ENCODE results near the gene MPL. TPM values are rescaled to one million over a fixed set of nuclear protein-coding genes. Genes with fewer than 3 reads are reported as not detected.

Gene MPL
- total and polyA plus RNA-seq, 2 of the 13 experiments (the other 11 are each of a cell fraction or from before 2014, with no cell fraction given), result not detected

GRCh38 chr1:43358746-43359693 lies 21.4 kb downstream of the MPL start, which contains the start of gene CDC20 (continued):
- no peak for TF ChIP-seq ZNF121 (CRISPR knock-in tag; IDR thresholded peaks at IDR 0.05)
- TF ChIP-seq ZNF317 (CRISPR knock-in tag; IDR thresholded peaks at IDR 0.05), result no peak
- TF ChIP-seq ZNF274 (CRISPR knock-in tag; IDR thresholded peaks at IDR 0.05), result no peak
- TF ChIP-seq, protein P1, sequence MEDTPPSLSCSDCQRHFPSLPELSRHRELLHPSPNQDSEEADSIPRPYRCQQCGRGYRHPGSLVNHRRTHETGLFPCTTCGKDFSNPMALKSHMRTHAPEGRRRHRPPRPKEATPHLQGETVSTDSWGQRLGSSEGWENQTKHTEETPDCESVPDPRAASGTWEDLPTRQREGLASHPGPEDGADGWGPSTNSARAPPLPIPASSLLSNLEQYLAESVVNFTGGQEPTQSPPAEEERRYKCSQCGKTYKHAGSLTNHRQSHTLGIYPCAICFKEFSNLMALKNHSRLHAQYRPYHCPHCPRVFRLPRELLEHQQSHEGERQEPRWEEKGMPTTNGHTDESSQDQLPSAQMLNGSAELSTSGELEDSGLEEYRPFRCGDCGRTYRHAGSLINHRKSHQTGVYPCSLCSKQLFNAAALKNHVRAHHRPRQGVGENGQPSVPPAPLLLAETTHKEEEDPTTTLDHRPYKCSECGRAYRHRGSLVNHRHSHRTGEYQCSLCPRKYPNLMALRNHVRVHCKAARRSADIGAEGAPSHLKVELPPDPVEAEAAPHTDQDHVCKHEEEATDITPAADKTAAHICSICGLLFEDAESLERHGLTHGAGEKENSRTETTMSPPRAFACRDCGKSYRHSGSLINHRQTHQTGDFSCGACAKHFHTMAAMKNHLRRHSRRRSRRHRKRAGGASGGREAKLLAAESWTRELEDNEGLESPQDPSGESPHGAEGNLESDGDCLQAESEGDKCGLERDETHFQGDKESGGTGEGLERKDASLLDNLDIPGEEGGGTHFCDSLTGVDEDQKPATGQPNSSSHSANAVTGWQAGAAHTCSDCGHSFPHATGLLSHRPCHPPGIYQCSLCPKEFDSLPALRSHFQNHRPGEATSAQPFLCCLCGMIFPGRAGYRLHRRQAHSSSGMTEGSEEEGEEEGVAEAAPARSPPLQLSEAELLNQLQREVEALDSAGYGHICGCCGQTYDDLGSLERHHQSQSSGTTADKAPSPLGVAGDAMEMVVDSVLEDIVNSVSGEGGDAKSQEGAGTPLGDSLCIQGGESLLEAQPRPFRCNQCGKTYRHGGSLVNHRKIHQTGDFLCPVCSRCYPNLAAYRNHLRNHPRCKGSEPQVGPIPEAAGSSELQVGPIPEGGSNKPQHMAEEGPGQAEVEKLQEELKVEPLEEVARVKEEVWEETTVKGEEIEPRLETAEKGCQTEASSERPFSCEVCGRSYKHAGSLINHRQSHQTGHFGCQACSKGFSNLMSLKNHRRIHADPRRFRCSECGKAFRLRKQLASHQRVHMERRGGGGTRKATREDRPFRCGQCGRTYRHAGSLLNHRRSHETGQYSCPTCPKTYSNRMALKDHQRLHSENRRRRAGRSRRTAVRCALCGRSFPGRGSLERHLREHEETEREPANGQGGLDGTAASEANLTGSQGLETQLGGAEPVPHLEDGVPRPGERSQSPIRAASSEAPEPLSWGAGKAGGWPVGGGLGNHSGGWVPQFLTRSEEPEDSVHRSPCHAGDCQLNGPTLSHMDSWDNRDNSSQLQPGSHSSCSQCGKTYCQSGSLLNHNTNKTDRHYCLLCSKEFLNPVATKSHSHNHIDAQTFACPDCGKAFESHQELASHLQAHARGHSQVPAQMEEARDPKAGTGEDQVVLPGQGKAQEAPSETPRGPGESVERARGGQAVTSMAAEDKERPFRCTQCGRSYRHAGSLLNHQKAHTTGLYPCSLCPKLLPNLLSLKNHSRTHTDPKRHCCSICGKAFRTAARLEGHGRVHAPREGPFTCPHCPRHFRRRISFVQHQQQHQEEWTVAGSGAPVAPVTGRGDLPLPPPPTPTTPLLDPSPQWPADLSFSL (CRISPR knock-in tag; IDR thresholded peaks at IDR 0.05), result no peak
- TF ChIP-seq, protein P2, sequence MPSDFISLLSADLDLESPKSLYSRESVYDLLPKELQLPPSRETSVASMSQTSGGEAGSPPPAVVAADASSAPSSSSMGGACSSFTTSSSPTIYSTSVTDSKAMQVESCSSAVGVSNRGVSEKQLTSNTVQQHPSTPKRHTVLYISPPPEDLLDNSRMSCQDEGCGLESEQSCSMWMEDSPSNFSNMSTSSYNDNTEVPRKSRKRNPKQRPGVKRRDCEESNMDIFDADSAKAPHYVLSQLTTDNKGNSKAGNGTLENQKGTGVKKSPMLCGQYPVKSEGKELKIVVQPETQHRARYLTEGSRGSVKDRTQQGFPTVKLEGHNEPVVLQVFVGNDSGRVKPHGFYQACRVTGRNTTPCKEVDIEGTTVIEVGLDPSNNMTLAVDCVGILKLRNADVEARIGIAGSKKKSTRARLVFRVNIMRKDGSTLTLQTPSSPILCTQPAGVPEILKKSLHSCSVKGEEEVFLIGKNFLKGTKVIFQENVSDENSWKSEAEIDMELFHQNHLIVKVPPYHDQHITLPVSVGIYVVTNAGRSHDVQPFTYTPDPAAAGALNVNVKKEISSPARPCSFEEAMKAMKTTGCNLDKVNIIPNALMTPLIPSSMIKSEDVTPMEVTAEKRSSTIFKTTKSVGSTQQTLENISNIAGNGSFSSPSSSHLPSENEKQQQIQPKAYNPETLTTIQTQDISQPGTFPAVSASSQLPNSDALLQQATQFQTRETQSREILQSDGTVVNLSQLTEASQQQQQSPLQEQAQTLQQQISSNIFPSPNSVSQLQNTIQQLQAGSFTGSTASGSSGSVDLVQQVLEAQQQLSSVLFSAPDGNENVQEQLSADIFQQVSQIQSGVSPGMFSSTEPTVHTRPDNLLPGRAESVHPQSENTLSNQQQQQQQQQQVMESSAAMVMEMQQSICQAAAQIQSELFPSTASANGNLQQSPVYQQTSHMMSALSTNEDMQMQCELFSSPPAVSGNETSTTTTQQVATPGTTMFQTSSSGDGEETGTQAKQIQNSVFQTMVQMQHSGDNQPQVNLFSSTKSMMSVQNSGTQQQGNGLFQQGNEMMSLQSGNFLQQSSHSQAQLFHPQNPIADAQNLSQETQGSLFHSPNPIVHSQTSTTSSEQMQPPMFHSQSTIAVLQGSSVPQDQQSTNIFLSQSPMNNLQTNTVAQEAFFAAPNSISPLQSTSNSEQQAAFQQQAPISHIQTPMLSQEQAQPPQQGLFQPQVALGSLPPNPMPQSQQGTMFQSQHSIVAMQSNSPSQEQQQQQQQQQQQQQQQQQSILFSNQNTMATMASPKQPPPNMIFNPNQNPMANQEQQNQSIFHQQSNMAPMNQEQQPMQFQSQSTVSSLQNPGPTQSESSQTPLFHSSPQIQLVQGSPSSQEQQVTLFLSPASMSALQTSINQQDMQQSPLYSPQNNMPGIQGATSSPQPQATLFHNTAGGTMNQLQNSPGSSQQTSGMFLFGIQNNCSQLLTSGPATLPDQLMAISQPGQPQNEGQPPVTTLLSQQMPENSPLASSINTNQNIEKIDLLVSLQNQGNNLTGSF (CRISPR knock-in tag; IDR thresholded peaks at IDR 0.05), result no peak
- TF ChIP-seq, protein P3, sequence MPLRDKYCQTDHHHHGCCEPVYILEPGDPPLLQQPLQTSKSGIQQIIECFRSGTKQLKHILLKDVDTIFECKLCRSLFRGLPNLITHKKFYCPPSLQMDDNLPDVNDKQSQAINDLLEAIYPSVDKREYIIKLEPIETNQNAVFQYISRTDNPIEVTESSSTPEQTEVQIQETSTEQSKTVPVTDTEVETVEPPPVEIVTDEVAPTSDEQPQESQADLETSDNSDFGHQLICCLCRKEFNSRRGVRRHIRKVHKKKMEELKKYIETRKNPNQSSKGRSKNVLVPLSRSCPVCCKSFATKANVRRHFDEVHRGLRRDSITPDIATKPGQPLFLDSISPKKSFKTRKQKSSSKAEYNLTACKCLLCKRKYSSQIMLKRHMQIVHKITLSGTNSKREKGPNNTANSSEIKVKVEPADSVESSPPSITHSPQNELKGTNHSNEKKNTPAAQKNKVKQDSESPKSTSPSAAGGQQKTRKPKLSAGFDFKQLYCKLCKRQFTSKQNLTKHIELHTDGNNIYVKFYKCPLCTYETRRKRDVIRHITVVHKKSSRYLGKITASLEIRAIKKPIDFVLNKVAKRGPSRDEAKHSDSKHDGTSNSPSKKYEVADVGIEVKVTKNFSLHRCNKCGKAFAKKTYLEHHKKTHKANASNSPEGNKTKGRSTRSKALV (CRISPR knock-in tag; IDR thresholded peaks at IDR 0.05), result no peak
- TF ChIP-seq, protein P4, sequence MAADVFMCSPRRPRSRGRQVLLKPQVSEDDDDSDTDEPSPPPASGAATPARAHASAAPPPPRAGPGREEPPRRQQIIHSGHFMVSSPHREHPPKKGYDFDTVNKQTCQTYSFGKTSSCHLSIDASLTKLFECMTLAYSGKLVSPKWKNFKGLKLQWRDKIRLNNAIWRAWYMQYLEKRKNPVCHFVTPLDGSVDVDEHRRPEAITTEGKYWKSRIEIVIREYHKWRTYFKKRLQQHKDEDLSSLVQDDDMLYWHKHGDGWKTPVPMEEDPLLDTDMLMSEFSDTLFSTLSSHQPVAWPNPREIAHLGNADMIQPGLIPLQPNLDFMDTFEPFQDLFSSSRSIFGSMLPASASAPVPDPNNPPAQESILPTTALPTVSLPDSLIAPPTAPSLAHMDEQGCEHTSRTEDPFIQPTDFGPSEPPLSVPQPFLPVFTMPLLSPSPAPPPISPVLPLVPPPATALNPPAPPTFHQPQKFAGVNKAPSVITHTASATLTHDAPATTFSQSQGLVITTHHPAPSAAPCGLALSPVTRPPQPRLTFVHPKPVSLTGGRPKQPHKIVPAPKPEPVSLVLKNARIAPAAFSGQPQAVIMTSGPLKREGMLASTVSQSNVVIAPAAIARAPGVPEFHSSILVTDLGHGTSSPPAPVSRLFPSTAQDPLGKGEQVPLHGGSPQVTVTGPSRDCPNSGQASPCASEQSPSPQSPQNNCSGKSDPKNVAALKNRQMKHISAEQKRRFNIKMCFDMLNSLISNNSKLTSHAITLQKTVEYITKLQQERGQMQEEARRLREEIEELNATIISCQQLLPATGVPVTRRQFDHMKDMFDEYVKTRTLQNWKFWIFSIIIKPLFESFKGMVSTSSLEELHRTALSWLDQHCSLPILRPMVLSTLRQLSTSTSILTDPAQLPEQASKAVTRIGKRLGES (CRISPR knock-in tag; IDR thresholded peaks at IDR 0.05; ENCODE audit: borderline replicate concordance), result no peak; the same call in 1 of the 2 replicates
- TF ChIP-seq PTBP1 (IDR thresholded peaks at IDR 0.05; ENCODE audit: low read depth, low read length, poor library complexity, severe bottlenecking), result no peak

Measured in HepG2 (cell line).